ENCODE measurements around the gene ACTN4. TPM values are rescaled to one million over a fixed set of nuclear protein-coding genes. Genes with fewer than 3 reads are reported as not detected.
A peak's percentile ranks its signal among the peaks of the same experiment; 100 is the strongest.
"Not testable (repeated sequence)": the region's sequence is repeated elsewhere in the genome, so short reads cannot be mapped to it uniquely, and the experiment has no call there.

ACTN4 gene
- total and polyA plus RNA-seq, 2 donors (not counting 1 experiment from before 2014, with no cell fraction given) = 108 to 164 TPM

DNA sequence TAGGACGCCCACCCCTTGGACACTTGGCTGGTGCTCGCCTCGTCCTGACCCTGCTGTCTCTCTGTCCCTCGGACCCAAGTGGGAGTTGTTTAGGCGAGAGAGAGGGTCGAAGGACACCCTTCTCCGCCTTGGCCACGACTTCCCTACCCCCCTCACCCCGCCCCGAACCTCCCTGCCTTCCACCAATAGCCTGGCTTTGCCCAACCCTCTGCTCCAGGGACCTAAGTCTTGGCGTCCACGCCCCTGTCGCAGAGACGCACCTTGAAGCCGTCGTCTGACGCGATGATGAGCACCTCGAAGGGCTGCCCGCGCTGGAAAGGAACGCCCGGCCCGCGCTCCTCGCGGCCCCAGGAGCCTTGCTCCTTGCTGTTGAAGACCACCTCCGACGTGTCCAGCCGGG is 124.1 kb downstream of the ACTN4 start:
- H3K79me2 ChIP-seq (ENCODE audit: control insufficient read depth, insufficient read depth, low read length); H2AFZ ChIP-seq (ENCODE audit: insufficient read depth, low read depth, low read length, poor library complexity, severe bottlenecking); H3K9me3 ChIP-seq (ENCODE audit: control extremely low read depth in 1 of 3, control insufficient read depth in 2 of 3, insufficient read depth in 1 of 3, low read length in 2 of 3); H4K20me1 ChIP-seq (ENCODE audit: control insufficient read depth, insufficient read depth, low read length, poor library complexity, severe bottlenecking); H3K27ac Mint-ChIP-seq; H3K27me3 Mint-ChIP-seq; ATAC-seq (ENCODE audit: low read depth); H3K27ac ChIP-seq (ENCODE audit: low read length in 2 of 2); H3K36me3 ChIP-seq (replicated peaks in 1 of 2; ENCODE audit: control extremely low read depth in 1 of 2, control insufficient read depth in 1 of 2, extremely low read depth in 1 of 2, insufficient read depth in 2 of 2, low read length in 1 of 2); H3K4me2 ChIP-seq (replicated peaks; ENCODE audit: low read depth, low read length, poor library complexity, severe bottlenecking); H3K9me3 Mint-ChIP-seq (ENCODE audit: insufficient read depth); H3K27me3 ChIP-seq (replicated peaks in 1 of 4; ENCODE audit: control extremely low read depth in 1 of 4, control insufficient read depth in 3 of 4, insufficient read depth in 4 of 4, low read length in 3 of 4); DNase-seq; H3K4me3 Mint-ChIP-seq; CTCF ChIA-PET; POLR2A ChIA-PET; H3K4me3 ChIP-seq (ENCODE audit: control extremely low read depth in 1 of 5, extremely low read depth in 1 of 5, insufficient read depth in 1 of 5, low read depth in 2 of 5, low read length in 4 of 5); H3K9ac ChIP-seq (ENCODE audit: low read length): not testable (repeated sequence)
- intact Hi-C loops (cut with micrococcal nuclease) = loop anchor here (2.0 kb wide), 1 partner anchor 59 kb away; the partner anchor contains the start of gene ECH1
- H3K4me1 ChIP-seq (ENCODE audit: control insufficient read depth in 2 of 2, insufficient read depth in 2 of 2, low read length in 2 of 2) = peaks cover 6 to 12% of the 10 kb centered on the region in 2 donors
- WGBS (ENCODE audit: insufficient coverage) = no CpG with 5 or more reads among the region's 30 CpGs
- H3K4me1 Mint-ChIP-seq = peaks cover 11% of the 10 kb centered on the region

DNA sequence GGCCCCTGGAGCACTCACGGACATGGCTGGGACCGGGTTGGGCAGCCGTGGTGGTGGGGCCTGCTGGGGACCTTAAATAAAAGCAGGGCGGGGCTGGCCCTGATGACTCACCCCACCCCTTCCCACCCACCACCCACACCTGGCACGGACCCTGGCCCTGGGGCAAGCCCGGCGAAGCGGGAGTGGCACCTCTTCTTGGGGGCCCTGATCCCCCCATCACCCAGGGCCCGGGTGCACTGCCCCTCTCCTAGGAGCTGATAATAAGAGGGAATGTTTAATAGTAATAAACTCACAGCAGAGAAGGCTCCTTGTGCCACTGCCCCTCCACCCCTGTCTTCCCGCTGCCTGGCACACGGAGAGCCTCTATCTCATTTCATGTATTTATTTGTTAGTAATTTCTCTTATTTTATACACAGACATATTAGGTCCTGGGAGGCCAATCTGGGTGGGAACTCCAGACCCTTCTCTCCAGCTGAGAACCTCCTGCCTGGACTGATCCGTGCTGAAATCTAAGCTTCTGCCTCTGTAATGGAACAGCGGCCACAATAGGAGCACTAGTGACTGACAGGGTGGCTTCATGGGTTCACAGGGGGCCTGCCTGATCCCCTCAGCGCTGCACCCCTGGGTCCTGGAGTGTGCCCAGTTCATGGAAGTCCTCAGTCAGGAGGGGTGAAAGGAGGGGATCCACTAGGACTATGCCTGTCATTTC is 126.2 kb downstream of the ACTN4 start, which contains the start of gene LGALS7:
LGALS7 (minus strand) TSS at position 49 of the 709 bp plus-strand sequence; CDS start at position 24, 25 bp downstream.
- peaks cover 11% of the 10 kb centered on the region for H3K4me1 Mint-ChIP-seq
- Histone ChIP-seq H4K20me1 (ENCODE audit: control insufficient read depth, insufficient read depth, low read length, poor library complexity, severe bottlenecking) (no peaks in the 10 kb centered on the region), H3K4me2 (replicated peaks; ENCODE audit: low read depth, low read length, poor library complexity, severe bottlenecking) (no peak within 1 kb of the TSS), H3K27ac (ENCODE audit: low read length in 2 of 2) (no peak within 1 kb of the TSS), H2AFZ (ENCODE audit: insufficient read depth, low read depth, low read length, poor library complexity, severe bottlenecking) (no peak within 1 kb of the TSS), H3K27me3 (replicated peaks in 1 of 4; ENCODE audit: control extremely low read depth in 1 of 4, control insufficient read depth in 3 of 4, insufficient read depth in 4 of 4, low read length in 3 of 4) (no peaks in the 10 kb centered on the region), H3K36me3 (replicated peaks in 1 of 2; ENCODE audit: control extremely low read depth in 1 of 2, control insufficient read depth in 1 of 2, extremely low read depth in 1 of 2, insufficient read depth in 2 of 2, low read length in 1 of 2) (no peaks in the 10 kb centered on the region), H3K9ac (ENCODE audit: low read length) (no peak within 1 kb of the TSS), H3K4me3 (ENCODE audit: control extremely low read depth in 1 of 5, extremely low read depth in 1 of 5, insufficient read depth in 1 of 5, low read depth in 2 of 5, low read length in 4 of 5) (no peak within 1 kb of the TSS), H3K79me2 (ENCODE audit: control insufficient read depth, insufficient read depth, low read length) (no peaks in the 10 kb centered on the region), H3K4me1 (ENCODE audit: control insufficient read depth in 2 of 2, insufficient read depth in 2 of 2, low read length in 2 of 2) (peaks cover 6 to 12% of the 10 kb centered on the region in 2 donors), H3K9me3 (ENCODE audit: control extremely low read depth in 1 of 3, control insufficient read depth in 2 of 3, insufficient read depth in 1 of 3, low read length in 2 of 3) (peaks cover 0 to 5% (median 0%) of the 10 kb centered on the region in 3 donors)
- peak within 1 kb of the TSS; percentile 44 for H3K4me3 Mint-ChIP-seq
- intact Hi-C loops (cut with micrococcal nuclease) = no loop called here
- H3K27ac Mint-ChIP-seq = no peak within 1 kb of the TSS
- DNase-seq (no peak), ATAC-seq (ENCODE audit: low read depth) (no peak)
- no peaks in the 10 kb centered on the region for H3K9me3 Mint-ChIP-seq (ENCODE audit: insufficient read depth)
- no peak for TF ChIP-seq EZH2 (IDR thresholded peaks at IDR 0.05; ENCODE audit: borderline replicate concordance, insufficient read depth, low read depth, low read length, poor library complexity, severe bottlenecking)
- TF ChIP-seq, protein P1, sequence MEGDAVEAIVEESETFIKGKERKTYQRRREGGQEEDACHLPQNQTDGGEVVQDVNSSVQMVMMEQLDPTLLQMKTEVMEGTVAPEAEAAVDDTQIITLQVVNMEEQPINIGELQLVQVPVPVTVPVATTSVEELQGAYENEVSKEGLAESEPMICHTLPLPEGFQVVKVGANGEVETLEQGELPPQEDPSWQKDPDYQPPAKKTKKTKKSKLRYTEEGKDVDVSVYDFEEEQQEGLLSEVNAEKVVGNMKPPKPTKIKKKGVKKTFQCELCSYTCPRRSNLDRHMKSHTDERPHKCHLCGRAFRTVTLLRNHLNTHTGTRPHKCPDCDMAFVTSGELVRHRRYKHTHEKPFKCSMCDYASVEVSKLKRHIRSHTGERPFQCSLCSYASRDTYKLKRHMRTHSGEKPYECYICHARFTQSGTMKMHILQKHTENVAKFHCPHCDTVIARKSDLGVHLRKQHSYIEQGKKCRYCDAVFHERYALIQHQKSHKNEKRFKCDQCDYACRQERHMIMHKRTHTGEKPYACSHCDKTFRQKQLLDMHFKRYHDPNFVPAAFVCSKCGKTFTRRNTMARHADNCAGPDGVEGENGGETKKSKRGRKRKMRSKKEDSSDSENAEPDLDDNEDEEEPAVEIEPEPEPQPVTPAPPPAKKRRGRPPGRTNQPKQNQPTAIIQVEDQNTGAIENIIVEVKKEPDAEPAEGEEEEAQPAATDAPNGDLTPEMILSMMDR (IDR thresholded peaks at IDR 0.05) = no peak
- ChIA-PET POLR2A (no interaction called here), CTCF (no interaction called here)
- peaks cover 2% of the 10 kb centered on the region for H3K27me3 Mint-ChIP-seq
- whole genome bisulfite sequencing (ENCODE audit: insufficient coverage) = 98% methylated on average over 3 of the region's 14 CpGs

Measured in B cell (primary cell).